Measurements from ENCODE around the gene PGAM1.

GRCh38 chr10:97481071-97481470 is 55.1 kb downstream of the PGAM1 start:
- TF ChIP-seq POLR2A (IDR thresholded peaks at IDR 0.05; ENCODE audit: low read depth, low read length), result no peak
- TF ChIP-seq TAF1 (IDR thresholded peaks at IDR 0.05; ENCODE audit: low read depth, low read length), result no peak
- TF ChIP-seq POLR2AphosphoS5 (IDR thresholded peaks at IDR 0.05; ENCODE audit: low read depth, low read length), result no peak
